ENCODE measurements around the gene BTBD1. TPM values are rescaled to one million over a fixed set of nuclear protein-coding genes. Genes with fewer than 3 reads are reported as not detected.
A peak's percentile ranks its signal among the peaks of the same experiment; 100 is the strongest.

BTBD1 gene
- total RNA-seq, 2 experiments from 2014 or later = 92.6 to 99.5 TPM

- CTCF ChIA-PET (ENCODE audit: unreplicated experiment) = interaction anchor here (0.5 kb wide), 1 partner anchor 148 kb away, joined by 3 read pairs; no protein-coding TSS in a partner anchor
- no peak overlapping the region for H3K4me3 ChIP-seq (ENCODE audit: low read depth, low read length, poor library complexity, severe bottlenecking)
- peaks cover 12% of the 10 kb centered on the region for H3K4me1 ChIP-seq (ENCODE audit: insufficient read depth, low read length, poor library complexity, severe bottlenecking)
- H3K9me3 ChIP-seq (ENCODE audit: low read length) = no peaks in the 10 kb centered on the region
- H2AFZ ChIP-seq (ENCODE audit: low read length) = no peak overlapping the region
- POLR2A ChIA-PET = interaction anchor here (0.5 to 1.3 kb wide), 2 partner anchors 7 to 42 kb away, joined by 3 to 4 read pairs; no protein-coding TSS in a partner anchor
- H3K9me2 ChIP-seq (ENCODE audit: insufficient read depth, low read length) = no peaks in the 10 kb centered on the region
- peaks cover 94% of the 10 kb centered on the region for H3K36me3 ChIP-seq (ENCODE audit: insufficient read depth, low read length)
- H3K4me2 ChIP-seq (ENCODE audit: low read length) = no peak overlapping the region
- BruUV-seq (replicated peaks) = no TSS peak
- no peak for DNase-seq (ENCODE audit: low spot score)
- intact Hi-C loops (cut with micrococcal nuclease; ENCODE audit: unreplicated experiment) = no loop called here
- peaks cover 21% of the 10 kb centered on the region; the same call in 1 of the 2 replicates for H4K20me1 ChIP-seq (ENCODE audit: insufficient read depth, low read length)
- peaks cover 71% of the 10 kb centered on the region for H3K79me2 ChIP-seq (ENCODE audit: insufficient read depth, low read depth, low read length)
- no peak overlapping the region for H3K27ac ChIP-seq (ENCODE audit: low read depth, low read length, poor library complexity, severe bottlenecking)
- TF ChIP-seq, protein P1, sequence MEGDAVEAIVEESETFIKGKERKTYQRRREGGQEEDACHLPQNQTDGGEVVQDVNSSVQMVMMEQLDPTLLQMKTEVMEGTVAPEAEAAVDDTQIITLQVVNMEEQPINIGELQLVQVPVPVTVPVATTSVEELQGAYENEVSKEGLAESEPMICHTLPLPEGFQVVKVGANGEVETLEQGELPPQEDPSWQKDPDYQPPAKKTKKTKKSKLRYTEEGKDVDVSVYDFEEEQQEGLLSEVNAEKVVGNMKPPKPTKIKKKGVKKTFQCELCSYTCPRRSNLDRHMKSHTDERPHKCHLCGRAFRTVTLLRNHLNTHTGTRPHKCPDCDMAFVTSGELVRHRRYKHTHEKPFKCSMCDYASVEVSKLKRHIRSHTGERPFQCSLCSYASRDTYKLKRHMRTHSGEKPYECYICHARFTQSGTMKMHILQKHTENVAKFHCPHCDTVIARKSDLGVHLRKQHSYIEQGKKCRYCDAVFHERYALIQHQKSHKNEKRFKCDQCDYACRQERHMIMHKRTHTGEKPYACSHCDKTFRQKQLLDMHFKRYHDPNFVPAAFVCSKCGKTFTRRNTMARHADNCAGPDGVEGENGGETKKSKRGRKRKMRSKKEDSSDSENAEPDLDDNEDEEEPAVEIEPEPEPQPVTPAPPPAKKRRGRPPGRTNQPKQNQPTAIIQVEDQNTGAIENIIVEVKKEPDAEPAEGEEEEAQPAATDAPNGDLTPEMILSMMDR (conservative IDR thresholded peaks at IDR 0.05; ENCODE audit: low read length) = no peak
- no peak for TF ChIP-seq EZH2phosphoT487 (IDR thresholded peaks at IDR 0.05; ENCODE audit: borderline replicate concordance, low read depth, low read length)
Measured at GRCh38 chr15:83057696-83058376, 9.2 kb downstream of the BTBD1 start.

DNA sequence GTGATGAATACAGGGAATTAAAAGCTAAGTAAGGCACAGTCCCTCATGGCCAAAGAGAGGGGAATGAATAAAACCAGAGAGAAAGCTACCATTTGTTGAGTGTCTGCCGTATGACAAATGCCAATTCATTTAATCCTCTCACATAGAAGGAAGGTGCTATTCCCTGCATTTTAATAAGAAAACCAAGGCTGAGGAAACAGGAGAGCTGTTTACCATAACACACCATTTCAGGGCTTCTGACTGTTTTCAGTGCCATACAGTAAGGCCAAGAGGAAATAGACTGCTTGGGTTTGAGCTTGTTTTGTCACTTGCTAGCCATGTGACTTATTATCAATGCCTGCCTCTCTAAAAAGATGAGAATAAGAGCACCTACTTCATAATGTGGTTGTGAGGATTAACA is 10.1 kb downstream of the BTBD1 start:
- intact Hi-C loops (cut with micrococcal nuclease; ENCODE audit: unreplicated experiment) = no loop called here
- peaks cover 14% of the 10 kb centered on the region; the same call in 1 of the 2 replicates for H4K20me1 ChIP-seq (ENCODE audit: insufficient read depth, low read length)
- no peak for DNase-seq (ENCODE audit: low spot score)
- ChIA-PET CTCF (ENCODE audit: unreplicated experiment) (interaction anchor here (0.5 kb wide), 1 partner anchor 149 kb away, joined by 3 read pairs; no protein-coding TSS in a partner anchor), POLR2A (interaction anchor here (0.8 to 1.3 kb wide), 2 partner anchors 8 to 24 kb away, joined by 3 to 4 read pairs; no protein-coding TSS in a partner anchor)
- H3K27ac ChIP-seq (ENCODE audit: low read depth, low read length, poor library complexity, severe bottlenecking) = no peak overlapping the region
- no peaks in the 10 kb centered on the region for H3K9me2 ChIP-seq (ENCODE audit: insufficient read depth, low read length)
- H3K36me3 ChIP-seq (ENCODE audit: insufficient read depth, low read length) = peaks cover 92% of the 10 kb centered on the region
- H3K4me3 ChIP-seq (ENCODE audit: low read depth, low read length, poor library complexity, severe bottlenecking) = no peak overlapping the region
- BruUV-seq (replicated peaks) = no TSS peak
- no peaks in the 10 kb centered on the region for H3K9me3 ChIP-seq (ENCODE audit: low read length)
- H3K79me2 ChIP-seq (ENCODE audit: insufficient read depth, low read depth, low read length) = peaks cover 64% of the 10 kb centered on the region
- H3K4me1 ChIP-seq (ENCODE audit: insufficient read depth, low read length, poor library complexity, severe bottlenecking) = peaks cover 4% of the 10 kb centered on the region
- TF ChIP-seq, protein P1 (conservative IDR thresholded peaks at IDR 0.05; ENCODE audit: low read length) = no peak
- no peak for TF ChIP-seq EZH2phosphoT487 (IDR thresholded peaks at IDR 0.05; ENCODE audit: borderline replicate concordance, low read depth, low read length)
- H2AFZ ChIP-seq (ENCODE audit: low read length) = no peak overlapping the region
- H3K4me2 ChIP-seq (ENCODE audit: low read length) = no peak overlapping the region

DNA sequence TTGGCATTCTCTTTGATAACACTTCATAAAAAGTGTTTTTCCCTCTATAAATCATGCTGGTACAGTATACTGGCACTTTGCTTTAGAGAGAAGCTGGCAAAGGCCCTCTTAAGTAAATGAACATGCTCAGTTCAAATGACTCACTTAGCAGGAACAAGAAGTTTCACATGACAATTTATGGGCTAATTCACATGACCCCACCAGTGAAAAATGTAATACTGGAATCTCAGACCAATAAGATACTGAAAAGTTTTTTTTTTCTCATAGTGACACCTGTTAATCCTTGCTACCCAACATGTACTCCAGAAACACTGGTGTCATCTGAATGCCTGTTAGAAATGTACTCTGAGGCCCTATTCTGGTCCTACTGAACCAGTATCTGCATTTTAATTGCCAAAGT is 13.9 kb downstream of the BTBD1 start:
- H3K4me2 ChIP-seq (ENCODE audit: low read length) = no peak overlapping the region
- H3K79me2 ChIP-seq (ENCODE audit: insufficient read depth, low read depth, low read length) = peaks cover 56% of the 10 kb centered on the region
- H3K9me2 ChIP-seq (ENCODE audit: insufficient read depth, low read length) = no peaks in the 10 kb centered on the region
- ChIA-PET POLR2A (interaction anchor here (0.7 kb wide), 1 partner anchor 24 kb away, joined by 3 read pairs; no protein-coding TSS in a partner anchor), CTCF (ENCODE audit: unreplicated experiment) (no interaction called here)
- H3K4me1 ChIP-seq (ENCODE audit: insufficient read depth, low read length, poor library complexity, severe bottlenecking) = no peaks in the 10 kb centered on the region
- peaks cover 13% of the 10 kb centered on the region; the same call in 1 of the 2 replicates for H4K20me1 ChIP-seq (ENCODE audit: insufficient read depth, low read length)
- H3K9me3 ChIP-seq (ENCODE audit: low read length) = no peaks in the 10 kb centered on the region
- BruUV-seq (replicated peaks) = TSS peak; percentile 4
- no peak overlapping the region for H2AFZ ChIP-seq (ENCODE audit: low read length)
- no peak for DNase-seq (ENCODE audit: low spot score)
- no peak overlapping the region for H3K27ac ChIP-seq (ENCODE audit: low read depth, low read length, poor library complexity, severe bottlenecking)
- intact Hi-C loops (cut with micrococcal nuclease; ENCODE audit: unreplicated experiment) = no loop called here
- no peak overlapping the region for H3K4me3 ChIP-seq (ENCODE audit: low read depth, low read length, poor library complexity, severe bottlenecking)
- TF ChIP-seq, protein P1 (conservative IDR thresholded peaks at IDR 0.05; ENCODE audit: low read length) = no peak
- TF ChIP-seq EZH2phosphoT487 (IDR thresholded peaks at IDR 0.05; ENCODE audit: borderline replicate concordance, low read depth, low read length) = no peak
- H3K36me3 ChIP-seq (ENCODE audit: insufficient read depth, low read length) = peaks cover 95% of the 10 kb centered on the region

All from OCI-LY7 (cell line).